NB4 (cell line): ENCODE results near the gene DOK6.

Source experiments
- DNase-seq: peaks from one replicate; pipeline ENCODE4 v3.0.0; 2010; ENCODE audit warnings: low read depth
- H3K4me3 ChIP-seq: one replicate; pipeline ENCODE4 v1.5.1; 2011; ENCODE audit warnings: mild to moderate bottlenecking, low read depth, low read length, moderate library complexity
- MAX ChIP-seq: IDR thresholded peaks from 2 replicates; pipeline ENCODE4 v1.6.1; 2011; ENCODE audit warnings: low read depth, low read length
- MYC ChIP-seq: IDR thresholded peaks from 2 replicates; pipeline ENCODE4 v1.6.1; 2011; ENCODE audit warnings: low read depth, low read length
- POLR2A ChIP-seq: IDR thresholded peaks from 2 replicates; pipeline ENCODE4 v1.6.1; 2011; ENCODE audit warnings: mild to moderate bottlenecking; ENCODE audit not compliant: insufficient read length; ENCODE audit errors: extremely low read depth
- TF ChIP-seq, protein P1 (sequence below): IDR thresholded peaks from one replicate; pipeline ENCODE4 v1.5.1; 2012; ENCODE audit warnings: low read depth, low read length

The DOK6 gene

GRCh38 chr18:69365658-69366057 lies 35.0 kb upstream of the DOK6 start:
- no peak for DNase-seq
- no peak overlapping the region for H3K4me3 ChIP-seq
- TF ChIP-seq MYC (no peak), POLR2A (no peak), MAX (no peak)
- TF ChIP-seq, protein P1, sequence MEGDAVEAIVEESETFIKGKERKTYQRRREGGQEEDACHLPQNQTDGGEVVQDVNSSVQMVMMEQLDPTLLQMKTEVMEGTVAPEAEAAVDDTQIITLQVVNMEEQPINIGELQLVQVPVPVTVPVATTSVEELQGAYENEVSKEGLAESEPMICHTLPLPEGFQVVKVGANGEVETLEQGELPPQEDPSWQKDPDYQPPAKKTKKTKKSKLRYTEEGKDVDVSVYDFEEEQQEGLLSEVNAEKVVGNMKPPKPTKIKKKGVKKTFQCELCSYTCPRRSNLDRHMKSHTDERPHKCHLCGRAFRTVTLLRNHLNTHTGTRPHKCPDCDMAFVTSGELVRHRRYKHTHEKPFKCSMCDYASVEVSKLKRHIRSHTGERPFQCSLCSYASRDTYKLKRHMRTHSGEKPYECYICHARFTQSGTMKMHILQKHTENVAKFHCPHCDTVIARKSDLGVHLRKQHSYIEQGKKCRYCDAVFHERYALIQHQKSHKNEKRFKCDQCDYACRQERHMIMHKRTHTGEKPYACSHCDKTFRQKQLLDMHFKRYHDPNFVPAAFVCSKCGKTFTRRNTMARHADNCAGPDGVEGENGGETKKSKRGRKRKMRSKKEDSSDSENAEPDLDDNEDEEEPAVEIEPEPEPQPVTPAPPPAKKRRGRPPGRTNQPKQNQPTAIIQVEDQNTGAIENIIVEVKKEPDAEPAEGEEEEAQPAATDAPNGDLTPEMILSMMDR: no peak

GRCh38 chr18:69367104-69367503 lies 33.6 kb upstream of the DOK6 start:
- no peak for DNase-seq
- no peak overlapping the region for H3K4me3 ChIP-seq
- TF ChIP-seq POLR2A (no peak), MYC (no peak), MAX (no peak)
- TF ChIP-seq, protein P1: no peak

GRCh38 chr18:69371729-69372128 lies 29.0 kb upstream of the DOK6 start:
- DNase-seq: no peak
- H3K4me3 ChIP-seq: no peak overlapping the region
- TF ChIP-seq, protein P1: no peak
- no peak for TF ChIP-seq POLR2A
- no peak for TF ChIP-seq MYC
- no peak for TF ChIP-seq MAX

DNA sequence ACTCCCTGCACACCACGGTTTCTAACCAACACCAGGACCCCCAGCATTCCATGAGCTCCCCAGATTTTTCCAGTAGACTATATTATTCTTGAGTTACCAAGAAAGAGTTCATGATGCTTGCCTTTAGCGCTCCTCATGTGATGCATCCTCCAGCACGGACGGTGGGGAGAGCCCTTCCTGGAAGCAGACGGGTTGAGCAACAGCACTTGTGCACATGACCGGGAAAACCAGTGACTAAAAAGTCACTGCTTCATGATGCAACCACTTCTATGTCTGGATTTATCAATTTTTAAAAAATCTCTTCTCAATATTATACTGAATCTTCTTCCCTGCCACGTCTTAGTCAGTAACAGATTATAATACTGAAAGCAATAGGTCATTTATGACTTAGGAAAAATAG lies 20.4 kb upstream of the DOK6 start:
- no peak overlapping the region for H3K4me3 ChIP-seq
- TF ChIP-seq, protein P1: no peak
- TF ChIP-seq MYC (no peak), MAX (no peak), POLR2A (no peak)
- DNase-seq: no peak

DNA sequence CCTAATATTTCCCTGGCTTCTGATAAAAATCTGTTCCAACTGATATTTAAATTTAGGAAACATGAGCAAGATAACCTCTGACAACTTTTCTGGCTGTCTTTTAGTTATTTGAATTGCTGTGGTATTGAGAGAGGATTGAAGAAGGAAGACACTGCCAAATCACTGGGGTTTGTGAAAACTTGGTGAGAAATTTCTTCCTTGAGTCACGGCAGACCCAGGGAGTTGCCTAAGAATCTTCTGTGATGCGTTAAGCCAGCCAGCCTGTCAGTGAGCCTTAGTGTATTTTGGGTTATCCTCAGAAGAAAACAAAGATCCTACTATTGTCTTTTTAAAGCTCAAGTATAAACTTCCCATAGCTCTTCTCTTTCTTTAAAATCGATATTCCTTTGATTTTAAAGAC lies 17.5 kb upstream of the DOK6 start:
- no peak for DNase-seq
- TF ChIP-seq MYC (no peak), MAX (no peak), POLR2A (no peak)
- TF ChIP-seq, protein P1: no peak
- no peak overlapping the region for H3K4me3 ChIP-seq

DNA sequence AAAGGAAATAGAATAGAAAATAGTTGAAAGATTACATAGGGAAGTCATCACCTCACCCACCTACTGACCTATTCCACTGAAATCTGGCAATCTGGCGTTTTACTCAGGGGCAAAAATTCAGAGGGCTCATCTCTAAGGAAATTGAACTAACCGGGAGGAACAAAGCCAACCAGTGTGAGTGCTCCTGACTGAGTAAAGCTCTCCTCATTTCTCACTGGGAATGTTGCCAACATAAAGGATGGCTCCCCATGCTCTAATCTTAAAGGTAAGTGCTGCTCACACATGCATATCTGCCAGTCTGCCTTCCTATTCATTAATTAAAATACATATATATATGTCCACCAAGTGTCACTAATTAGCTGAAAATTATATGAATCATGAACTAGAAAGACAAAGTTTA lies 13.5 kb upstream of the DOK6 start:
- H3K4me3 ChIP-seq: no peak overlapping the region
- DNase-seq: no peak
- no peak for TF ChIP-seq POLR2A
- TF ChIP-seq, protein P1: no peak
- TF ChIP-seq MYC: no peak
- TF ChIP-seq MAX: no peak
